ENCODE measurements around the gene DAPK2. TPM values are rescaled to one million over a fixed set of nuclear protein-coding genes. Genes with fewer than 3 reads are reported as not detected.

DAPK2 gene
- total RNA-seq, 1 donor from 2014 or later = 2.6 TPM

DNA sequence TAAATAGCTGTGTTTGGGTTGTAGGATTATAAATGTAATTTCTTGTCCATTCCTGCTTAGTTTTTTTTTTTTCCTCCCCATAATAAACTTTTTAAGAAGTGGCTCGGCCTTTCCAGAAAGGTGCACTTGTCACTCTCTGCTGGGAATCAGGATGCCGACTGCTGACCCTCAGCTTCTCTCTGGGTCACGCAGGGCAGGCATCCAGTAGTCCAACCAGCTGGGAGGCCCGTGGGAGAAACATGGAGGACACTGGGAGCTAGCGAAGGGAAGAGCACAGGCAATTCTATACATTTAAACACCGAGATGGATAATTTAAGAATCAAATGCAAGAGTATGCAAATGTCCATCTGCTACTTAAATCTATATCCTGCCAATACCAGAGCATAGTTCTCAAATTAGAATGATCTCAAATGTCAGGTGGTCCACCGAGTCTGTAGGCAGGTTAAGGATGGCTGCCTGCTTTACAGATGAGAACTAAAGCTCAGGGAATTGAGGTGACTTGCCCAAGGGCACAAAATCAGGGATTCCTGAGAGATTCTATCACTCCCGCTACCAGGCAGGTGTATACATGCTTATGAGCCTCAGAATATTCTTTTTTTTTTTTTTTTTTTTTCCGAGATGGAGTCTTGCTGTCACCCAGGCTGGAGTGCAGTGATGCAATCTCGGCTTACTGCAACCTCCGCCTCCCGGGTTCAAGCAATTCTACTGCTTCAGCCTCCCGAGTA lies 64.5 kb downstream of the DAPK2 start:
- Mint-ChIP-seq H3K4me3 (no peak overlapping the region), H3K9me3 (peaks cover 2% of the 10 kb centered on the region), H3K27me3 (ENCODE audit: low read depth) (no peaks in the 10 kb centered on the region), H3K36me3 (no peaks in the 10 kb centered on the region), H3K27ac (no peak overlapping the region), H3K4me1 (peaks cover 7% of the 10 kb centered on the region)
- no peak for DNase-seq (ENCODE audit: low spot score in 2 of 2, unreplicated experiment in 2 of 2)
- TF ChIP-seq, protein P1, sequence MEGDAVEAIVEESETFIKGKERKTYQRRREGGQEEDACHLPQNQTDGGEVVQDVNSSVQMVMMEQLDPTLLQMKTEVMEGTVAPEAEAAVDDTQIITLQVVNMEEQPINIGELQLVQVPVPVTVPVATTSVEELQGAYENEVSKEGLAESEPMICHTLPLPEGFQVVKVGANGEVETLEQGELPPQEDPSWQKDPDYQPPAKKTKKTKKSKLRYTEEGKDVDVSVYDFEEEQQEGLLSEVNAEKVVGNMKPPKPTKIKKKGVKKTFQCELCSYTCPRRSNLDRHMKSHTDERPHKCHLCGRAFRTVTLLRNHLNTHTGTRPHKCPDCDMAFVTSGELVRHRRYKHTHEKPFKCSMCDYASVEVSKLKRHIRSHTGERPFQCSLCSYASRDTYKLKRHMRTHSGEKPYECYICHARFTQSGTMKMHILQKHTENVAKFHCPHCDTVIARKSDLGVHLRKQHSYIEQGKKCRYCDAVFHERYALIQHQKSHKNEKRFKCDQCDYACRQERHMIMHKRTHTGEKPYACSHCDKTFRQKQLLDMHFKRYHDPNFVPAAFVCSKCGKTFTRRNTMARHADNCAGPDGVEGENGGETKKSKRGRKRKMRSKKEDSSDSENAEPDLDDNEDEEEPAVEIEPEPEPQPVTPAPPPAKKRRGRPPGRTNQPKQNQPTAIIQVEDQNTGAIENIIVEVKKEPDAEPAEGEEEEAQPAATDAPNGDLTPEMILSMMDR (IDR thresholded peaks at IDR 0.05; ENCODE audit: unreplicated experiment) = no peak

DNA sequence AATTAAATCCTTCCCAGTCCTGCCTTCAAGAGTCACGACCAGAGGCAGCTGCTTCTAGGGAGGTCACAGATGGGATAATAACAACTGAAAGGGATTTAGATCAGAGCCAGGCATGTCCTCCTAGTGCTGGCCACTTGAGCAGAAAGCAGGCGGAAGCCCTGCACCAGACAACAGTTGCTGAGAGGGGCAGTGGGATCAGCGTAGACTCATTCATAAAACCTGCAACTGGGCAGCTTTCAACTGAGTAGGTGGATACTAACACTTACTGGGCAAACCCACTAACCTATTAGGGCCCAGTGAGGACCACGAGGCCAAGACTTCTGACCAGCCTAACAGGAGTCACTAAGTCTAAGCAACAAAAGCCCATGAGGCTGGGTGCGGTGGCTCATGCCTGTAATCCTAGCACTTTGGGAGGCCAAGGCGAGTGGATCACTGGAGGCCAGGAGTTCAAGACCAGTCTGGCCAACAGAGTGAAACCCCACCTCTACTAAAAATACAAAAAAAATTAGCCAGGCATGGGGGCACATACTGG lies 67.0 kb downstream of the DAPK2 start:
- Mint-ChIP-seq H3K27ac (no peak overlapping the region), H3K27me3 (ENCODE audit: low read depth) (no peaks in the 10 kb centered on the region), H3K36me3 (no peaks in the 10 kb centered on the region), H3K4me3 (no peak overlapping the region), H3K4me1 (peaks cover 12% of the 10 kb centered on the region), H3K9me3 (peaks cover 4% of the 10 kb centered on the region)
- no peak for DNase-seq (ENCODE audit: low spot score in 2 of 2, unreplicated experiment in 2 of 2)
- TF ChIP-seq, protein P1 (IDR thresholded peaks at IDR 0.05; ENCODE audit: unreplicated experiment) = no peak

DNA sequence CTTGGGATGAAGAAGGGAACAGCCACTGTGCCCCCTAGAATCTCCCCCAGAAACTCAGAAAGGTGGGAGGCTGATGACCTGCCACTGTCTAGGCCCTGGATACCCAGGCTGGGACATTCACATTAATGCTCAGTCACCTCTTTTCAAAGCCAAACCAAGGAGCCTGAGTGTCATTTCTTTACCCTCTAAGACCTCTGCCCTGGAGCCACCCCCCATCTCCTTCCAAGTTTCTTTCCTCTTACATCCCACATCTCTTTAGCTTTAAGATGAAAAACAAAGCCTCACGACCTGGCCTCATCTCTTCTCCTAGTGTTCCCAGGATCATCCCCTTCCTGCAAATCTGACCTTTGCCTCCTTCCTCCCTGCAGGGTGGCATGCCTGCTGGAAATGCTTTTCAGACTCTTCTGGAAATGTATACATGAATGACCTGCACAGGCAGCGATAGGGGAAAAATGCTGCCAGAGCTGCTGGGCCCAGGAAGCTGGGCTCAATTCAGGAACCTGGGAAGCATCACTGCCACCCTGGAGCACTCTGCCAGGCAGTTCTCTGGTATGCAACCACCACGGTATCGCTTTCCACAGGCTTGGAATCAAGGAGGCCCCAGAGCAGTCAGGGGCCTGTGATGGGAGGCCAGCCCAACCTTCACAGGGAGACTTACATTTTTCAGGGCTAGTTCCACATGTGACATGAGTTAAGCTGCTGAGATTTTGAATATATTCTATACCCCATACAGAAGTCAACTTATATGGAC lies 67.6 kb downstream of the DAPK2 start:
- DNase-seq (ENCODE audit: low spot score in 2 of 2, unreplicated experiment in 2 of 2) = no peak
- no peaks in the 10 kb centered on the region for H3K27me3 Mint-ChIP-seq (ENCODE audit: low read depth)
- TF ChIP-seq, protein P1 (IDR thresholded peaks at IDR 0.05; ENCODE audit: unreplicated experiment) = no peak
- peaks cover 7% of the 10 kb centered on the region for H3K9me3 Mint-ChIP-seq
- H3K4me1 Mint-ChIP-seq = peaks cover 12% of the 10 kb centered on the region
- no peak overlapping the region for H3K27ac Mint-ChIP-seq
- H3K36me3 Mint-ChIP-seq = no peaks in the 10 kb centered on the region
- no peak overlapping the region for H3K4me3 Mint-ChIP-seq

DNA sequence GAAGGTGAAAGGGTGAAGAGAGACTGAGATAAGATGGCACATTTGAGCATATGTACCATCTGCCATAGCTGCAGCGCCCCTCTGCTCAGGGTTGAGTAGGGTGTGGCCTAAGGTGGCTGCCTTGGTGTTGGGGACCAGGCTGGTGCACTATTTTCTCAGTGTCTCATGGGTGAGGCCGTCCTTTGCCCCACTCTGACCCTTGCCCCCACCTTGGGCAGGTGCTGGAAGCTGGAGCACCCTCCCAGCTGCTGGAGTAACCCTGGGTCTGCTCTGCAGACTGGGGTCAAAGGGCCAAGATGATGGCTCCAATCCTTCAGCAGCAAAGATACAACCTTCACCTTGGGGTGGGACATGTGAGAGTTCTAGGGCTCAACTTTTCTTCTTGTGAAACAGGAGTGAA lies 69.2 kb downstream of the DAPK2 start:
- Mint-ChIP-seq H3K27me3 (ENCODE audit: low read depth) (no peaks in the 10 kb centered on the region), H3K27ac (no peak overlapping the region), H3K9me3 (peaks cover 7% of the 10 kb centered on the region), H3K4me1 (peaks cover 12% of the 10 kb centered on the region), H3K36me3 (no peaks in the 10 kb centered on the region), H3K4me3 (no peak overlapping the region)
- TF ChIP-seq, protein P1 (IDR thresholded peaks at IDR 0.05; ENCODE audit: unreplicated experiment) = no peak
- DNase-seq (ENCODE audit: low spot score in 2 of 2, unreplicated experiment in 2 of 2) = no peak

DNA sequence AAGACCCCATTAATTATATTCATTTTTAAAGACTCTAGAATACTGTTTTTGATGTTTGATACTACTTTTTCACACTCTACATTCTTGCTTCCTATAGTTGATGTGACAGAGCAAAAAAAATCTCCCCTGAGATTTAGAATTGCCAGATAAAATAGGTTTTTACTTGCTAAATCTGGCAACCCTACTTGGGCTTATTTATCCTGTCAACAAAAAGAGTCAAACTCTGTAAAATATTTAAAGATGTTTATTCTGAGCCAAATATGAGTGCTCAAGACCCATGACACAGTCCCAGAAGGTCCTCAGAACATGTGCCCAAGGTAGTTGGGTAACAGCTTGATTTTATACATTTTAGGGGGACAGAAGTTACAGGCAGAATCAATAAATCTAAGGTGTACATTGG lies 72.3 kb downstream of the DAPK2 start:
- peaks cover 7% of the 10 kb centered on the region for H3K9me3 Mint-ChIP-seq
- TF ChIP-seq, protein P1 (IDR thresholded peaks at IDR 0.05; ENCODE audit: unreplicated experiment) = no peak
- H3K27ac Mint-ChIP-seq = no peak overlapping the region
- DNase-seq (ENCODE audit: low spot score in 2 of 2, unreplicated experiment in 2 of 2) = no peak
- no peaks in the 10 kb centered on the region for H3K27me3 Mint-ChIP-seq (ENCODE audit: low read depth)
- H3K36me3 Mint-ChIP-seq = no peaks in the 10 kb centered on the region
- H3K4me1 Mint-ChIP-seq = peaks cover 14% of the 10 kb centered on the region
- no peak overlapping the region for H3K4me3 Mint-ChIP-seq
